Prostate gland (tissue), 2 donors: ENCODE results near the gene MAP3K7CL.

ENCODE experiments used
- CTCF ChIP-seq, 4 experiments: fragments of 200-600 bp in 2 of 4; fragments of 450-650 bp in 2 of 4; sonication (generic) in 2 of 4; IDR thresholded peaks; 1 replicate in 3 of 4; 2 replicates in 1 of 4; pipeline ENCODE4 v1.5.1; 2016 to 2019; ENCODE audit warnings: antibody characterized with exemption in 4 of 4, mild to moderate bottlenecking in 2 of 4, moderate library complexity in 2 of 4
- POLR2AphosphoS5 ChIP-seq: sonication (generic); formaldehyde crosslinking; IDR thresholded peaks from one replicate; pipeline ENCODE4 v1.6.1; 2017; ENCODE audit warnings: antibody characterized with exemption

- TF ChIP-seq CTCF (IDR thresholded peaks at IDR 0.05) (no peak), POLR2AphosphoS5 (peak; percentile 61)
Observed at GRCh38 chr21:29215709-29216108, 85.3 kb downstream of the MAP3K7CL start.
